Measurements from ENCODE around the gene COX7B2.

COX7B2 gene

DNA sequence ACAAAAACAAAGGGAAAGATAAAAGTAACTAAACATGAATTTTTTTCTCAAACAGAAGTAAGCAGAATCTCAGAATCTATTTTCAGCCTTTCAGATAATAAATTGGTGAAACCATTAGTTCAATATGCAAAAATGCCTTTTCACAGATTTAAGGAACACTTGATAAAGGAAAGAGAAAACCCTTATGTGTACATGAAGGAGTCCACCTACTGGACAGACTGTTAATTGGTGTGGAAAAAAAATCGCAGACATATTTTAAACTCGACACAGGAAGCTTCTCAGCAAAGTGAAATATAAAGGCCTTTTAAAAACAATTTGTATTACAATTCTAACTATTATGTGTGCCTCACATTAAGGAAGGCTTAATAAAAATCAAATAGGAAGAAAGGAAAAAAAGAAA is 22.3 kb downstream of the COX7B2 start:
- DNase-seq = no peak

DNA sequence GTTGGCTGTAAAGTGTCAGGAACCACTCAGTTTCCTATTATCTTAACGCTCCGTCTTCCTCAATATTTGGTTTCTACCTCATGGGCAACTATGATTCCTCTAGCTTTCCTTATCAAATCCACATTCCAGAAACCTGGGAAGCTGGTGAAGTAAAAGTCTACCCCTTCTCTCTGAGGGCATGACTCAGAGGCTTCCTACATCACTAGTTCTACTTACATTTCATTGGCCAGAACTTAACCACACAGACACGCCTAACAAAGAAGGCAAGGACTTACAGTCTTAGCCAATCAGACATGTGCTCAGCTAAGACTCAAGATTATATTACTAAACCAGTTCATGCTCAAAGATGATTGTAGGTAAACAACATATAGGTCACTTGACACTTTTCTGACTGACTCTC is 30.4 kb downstream of the COX7B2 start:
- no peak for DNase-seq

DNA sequence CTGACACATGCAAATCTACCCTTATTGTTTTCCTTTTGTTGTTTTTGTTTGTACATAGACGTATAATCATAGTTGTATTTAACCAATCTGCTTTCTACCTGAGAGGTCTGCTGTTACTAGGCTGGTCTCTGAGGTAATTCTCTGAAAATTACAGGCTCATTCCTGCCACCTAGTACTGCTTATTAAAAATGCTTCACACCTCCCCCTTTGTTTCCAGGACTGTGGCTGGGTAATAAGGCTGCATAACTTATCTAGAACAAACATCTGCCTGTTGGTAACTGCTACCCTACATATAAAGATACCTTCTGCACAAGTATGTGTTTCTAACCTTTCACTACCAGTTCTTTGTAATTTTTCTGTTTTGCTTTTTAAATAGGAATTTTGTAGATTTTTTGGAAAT is 34.2 kb downstream of the COX7B2 start:
- no peak for DNase-seq

DNA sequence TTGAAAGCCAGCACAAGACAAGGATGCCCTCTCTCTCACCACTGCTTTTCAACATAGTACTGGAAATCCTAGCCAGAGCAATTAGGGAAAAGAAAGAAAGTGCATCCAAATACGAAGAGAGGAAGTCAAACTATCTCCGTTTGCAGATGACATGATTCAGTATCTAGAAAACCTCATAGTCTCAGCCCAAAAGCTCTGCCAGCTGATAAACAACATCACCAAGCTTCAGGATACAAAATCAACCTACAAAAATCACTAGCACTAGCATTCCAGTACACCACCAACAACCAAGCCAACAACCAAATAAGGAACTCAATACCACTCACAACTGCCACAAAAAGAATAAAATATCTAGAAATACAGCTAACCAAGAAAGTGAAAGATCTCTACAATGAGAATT is 38.6 kb downstream of the COX7B2 start:
- no peak for DNase-seq

DNA sequence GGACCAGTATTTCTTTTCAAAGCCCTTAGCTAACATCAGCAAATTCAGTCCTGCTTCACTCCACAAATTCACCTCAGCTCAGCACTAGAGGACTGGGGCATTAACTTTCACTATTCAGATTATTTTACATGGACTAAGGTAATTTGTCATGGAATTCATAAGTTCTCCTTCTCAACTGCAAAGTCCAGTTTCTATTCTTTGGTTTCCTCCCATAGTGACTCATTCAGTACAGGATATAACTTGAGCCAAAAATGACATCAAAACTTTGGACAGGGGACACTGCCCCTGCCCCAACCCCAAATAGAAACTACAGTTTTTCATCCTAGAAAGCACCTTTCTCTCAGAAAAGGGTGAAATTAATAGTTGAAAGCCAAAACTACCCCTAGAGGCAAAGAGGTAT is 52.7 kb downstream of the COX7B2 start:
- DNase-seq = no peak

DNA sequence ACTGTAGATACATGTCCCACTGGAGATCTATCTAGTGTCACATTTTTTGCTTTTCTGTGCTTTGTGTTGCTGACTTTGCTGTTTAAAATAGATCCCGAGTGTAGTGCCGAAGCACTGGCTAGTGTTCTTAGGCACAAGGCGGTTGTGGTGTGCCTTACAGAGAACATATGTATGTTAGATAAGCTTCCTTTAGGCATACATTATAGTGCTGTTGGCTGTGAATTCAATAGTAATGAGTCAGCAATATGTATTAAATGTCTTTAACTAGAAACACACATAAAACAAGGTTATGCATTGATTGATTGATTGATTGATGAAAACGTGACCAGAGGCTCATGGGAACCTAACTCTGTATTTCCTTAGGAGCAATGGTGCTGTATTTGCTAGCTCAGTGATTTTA is 56.2 kb downstream of the COX7B2 start:
- no peak for DNase-seq

DNA sequence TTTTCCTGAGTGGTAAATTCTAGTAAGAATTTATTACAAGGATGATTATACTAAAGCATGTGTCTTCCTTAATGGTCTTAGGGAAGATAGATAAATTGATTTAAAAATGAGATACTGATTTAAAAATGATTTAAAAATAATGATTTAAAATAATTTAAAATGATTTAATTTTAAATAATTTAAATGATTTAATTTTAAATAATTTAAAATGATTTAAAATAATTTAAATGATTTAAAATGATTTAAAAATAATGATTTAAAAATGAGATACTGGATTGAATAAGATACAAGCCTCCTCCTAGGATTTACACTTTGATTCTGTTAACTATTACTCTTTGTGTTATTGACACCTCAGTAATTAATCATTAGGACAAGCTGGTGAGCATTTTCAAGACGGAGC is 59.0 kb downstream of the COX7B2 start:
- no peak for DNase-seq

DNA sequence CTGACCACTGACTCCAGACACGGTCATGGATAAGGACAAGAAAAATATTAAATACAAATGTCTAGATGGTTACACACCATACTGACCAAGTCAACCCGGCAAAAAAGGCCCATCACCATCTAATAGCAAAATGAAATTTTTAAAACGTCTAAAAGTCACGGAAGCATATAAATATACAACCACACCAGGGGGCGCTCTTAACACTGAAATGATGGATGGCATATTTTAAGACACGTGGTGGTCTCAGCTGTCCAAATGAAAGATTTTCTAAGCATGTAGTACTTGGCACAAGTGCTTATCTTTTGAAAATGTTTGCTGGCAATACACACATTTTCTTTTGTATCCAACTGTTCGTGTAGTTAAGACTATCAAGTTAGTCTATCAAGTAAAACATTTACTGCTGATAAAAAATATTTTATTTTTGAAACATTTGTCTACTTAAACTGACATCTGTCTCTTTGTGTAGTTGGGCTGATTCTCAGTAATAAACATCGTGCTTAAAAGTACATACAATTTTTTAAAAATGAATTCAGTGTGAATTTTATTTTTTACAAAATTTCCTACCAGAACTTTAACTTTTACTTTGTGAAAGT is 64.6 kb downstream of the COX7B2 start:
- peak; percentile 45 for DNase-seq

DNA sequence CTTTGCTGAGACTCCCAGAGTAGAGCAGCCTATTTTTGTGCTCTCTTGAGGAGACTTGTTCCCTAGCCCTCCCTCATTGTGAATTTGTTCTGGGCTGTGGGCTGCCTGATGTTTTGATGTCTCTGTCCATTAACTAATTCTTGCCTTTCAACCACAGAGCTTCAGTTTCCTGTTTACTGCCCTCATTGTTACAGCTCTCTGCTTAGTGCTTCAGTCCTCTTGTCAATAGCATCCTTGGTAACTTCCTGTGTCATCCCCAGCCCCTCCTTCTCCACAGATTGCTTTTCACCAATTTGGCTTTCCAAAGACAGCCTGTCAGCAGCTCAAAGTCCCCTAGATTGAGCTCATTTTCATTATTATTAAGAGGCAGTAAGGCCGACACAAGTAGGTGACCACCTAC is 69.9 kb downstream of the COX7B2 start:
- no peak for DNase-seq

DNA sequence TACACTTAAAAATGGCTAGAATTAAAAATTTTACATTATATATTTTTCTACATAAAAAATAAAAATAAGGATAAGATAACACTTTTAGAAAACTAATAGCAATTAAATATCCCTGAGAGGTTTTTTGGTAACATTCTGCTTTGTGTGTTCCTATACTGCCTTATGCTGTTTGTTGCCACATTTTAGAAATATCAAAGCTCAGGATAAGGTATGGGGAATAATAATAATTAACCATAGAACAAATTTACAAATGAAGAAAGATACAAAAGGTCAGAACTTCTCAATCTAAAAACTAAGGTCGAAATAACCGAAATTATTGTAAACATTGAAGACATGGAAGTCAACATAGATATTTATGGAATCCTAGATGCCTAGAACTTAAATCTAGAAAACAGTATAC is 71.4 kb downstream of the COX7B2 start:
- no peak for DNase-seq

DNA sequence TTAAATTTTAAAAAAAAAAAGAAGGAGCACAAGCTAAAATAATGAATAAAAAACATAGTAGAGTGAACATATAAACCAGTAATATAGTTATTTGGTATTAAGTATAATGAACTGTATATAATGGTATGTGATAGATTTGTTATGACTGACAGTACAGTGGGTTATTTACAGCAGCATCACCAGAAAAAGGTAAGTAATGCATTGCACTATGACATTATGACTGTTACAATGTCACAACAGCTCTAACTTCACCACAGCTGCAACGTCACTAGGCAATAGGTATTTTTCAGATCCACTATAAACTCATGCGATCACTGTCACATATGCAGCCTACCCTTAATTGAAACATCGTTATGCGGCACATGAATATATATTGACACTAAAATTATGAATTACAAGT is 72.5 kb downstream of the COX7B2 start:
- no peak for DNase-seq

DNA sequence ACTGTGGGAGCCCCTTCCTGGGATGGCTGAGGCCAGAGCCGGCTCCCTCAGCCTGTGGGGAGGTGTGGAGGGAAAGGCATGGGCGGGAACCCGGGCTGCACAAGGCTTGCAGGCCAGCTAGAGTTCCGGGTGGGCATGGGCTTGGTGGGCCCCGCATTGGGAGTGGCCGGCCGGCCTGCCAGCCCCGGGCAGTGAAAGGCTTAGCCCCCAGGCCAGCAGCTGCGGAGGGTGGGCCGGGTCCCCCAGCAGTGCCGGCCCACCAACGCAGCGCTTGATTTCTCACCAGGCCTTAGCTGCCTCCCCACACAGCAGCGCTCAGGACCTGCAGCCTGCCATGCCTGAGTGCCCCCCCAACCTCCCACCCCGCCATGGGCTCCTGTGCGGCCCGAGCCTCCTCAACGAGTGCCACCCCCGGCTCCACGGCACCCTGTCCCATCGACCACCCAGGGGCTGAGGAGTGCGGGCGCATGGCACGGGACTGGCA is 78.0 kb downstream of the COX7B2 start:
- no peak for DNase-seq

DNA sequence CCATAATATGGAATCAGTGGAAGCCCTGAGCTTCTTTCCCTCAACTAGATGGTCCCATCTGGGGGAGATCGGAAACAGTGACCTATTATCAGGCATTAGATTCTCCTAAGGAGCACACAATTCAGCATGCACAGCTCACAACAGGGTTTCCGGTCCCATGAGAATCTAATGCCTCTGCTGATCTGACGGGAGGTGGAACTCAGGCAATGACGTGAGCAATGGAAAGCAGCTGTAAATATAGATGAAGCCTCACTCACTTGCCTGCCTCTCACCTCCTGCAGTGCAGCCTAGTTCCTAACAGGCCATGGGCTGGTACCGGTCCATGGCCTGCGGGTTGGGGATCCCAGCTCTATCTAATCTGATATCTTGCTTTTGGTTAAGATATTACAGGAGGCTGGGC is 88.9 kb downstream of the COX7B2 start:
- DNase-seq = no peak

DNA sequence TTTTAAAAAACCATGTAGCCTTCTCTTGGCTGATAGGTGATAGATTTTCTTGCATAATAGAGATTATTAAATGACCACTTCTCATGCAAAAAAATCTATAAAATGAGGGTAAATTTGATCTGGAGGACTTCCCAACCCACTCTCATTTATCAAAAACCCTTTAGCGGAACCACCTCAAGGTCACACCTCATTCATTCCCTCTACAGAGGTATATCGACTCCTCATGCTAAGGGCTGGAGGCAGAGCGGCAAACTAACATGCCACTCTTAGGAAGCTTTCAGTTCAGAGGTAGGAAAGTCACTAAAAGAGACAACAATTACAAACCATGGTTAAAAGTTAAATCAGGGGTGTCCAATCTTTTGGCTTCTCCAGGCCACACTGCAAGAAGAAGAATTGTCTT is 90.0 kb downstream of the COX7B2 start:
- no peak for DNase-seq

DNA sequence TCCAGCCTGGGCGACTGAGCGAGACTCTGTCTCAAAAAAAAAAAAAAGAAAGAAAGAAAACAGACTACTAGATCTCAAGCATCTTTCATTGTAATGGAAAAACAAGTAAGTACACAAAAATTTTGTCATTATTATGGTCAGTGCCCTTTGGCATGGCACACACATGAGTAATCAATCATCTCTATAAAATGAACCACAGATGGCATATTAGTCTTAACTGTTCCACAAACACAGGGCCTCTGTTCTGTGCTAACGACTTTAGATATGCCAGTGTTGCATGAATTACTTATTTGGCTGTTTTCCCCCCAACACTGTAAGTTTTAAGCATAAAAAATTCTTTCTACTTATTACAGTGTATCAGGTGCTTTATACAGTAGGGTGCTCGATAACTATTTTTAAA is 90.4 kb downstream of the COX7B2 start:
- DNase-seq = no peak

DNA sequence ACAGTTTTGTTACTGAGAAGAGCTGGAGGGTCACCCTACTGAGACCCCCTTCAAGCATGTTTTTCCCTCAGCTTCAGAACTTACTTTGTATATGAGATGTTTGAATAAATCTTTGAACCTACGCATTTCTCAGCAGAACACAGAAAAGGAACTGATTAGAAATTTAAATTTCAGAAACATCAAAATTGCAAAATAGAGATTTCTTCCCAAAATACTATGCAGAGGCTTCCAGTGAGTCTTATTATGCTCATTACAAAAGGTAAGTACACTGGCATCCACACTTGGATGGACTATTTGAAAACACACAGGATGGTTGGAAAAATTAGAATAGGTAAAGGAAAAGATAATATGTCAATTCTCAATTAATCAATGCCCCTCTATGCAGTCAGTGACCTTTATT is 91.2 kb downstream of the COX7B2 start:
- no peak for DNase-seq

DNA sequence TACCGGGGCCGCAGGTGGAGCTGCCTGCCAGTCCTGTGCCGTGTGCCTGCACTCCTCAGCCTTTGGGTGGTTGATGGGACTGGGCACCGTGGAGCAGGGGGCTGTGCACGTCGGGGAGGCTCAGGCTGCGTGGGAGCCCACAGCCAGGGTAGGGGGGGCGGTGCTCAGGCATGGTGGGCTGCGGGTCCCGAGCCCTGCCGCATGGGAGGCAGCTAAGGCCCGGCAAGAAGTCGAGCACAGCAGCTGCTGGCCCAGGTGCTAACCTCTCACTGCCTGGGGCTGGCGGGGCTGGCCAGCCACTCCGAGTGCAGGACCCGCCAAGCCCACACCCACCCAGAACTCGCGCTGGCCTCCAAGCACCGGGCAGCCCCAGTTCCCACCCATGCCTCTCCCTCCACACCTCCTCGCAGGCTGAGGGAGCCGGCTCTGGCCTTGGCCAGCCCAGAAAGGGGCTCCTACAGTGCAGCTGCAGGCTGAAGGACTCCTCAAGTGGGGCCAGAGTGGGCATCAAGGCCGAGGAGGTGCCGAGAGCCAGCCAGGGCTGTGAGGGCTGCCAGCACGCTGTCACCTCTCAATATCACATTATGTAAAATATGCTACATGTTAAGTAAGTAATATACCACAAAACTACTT is 104.1 kb downstream of the COX7B2 start:
- peak; percentile 3 for DNase-seq

DNA sequence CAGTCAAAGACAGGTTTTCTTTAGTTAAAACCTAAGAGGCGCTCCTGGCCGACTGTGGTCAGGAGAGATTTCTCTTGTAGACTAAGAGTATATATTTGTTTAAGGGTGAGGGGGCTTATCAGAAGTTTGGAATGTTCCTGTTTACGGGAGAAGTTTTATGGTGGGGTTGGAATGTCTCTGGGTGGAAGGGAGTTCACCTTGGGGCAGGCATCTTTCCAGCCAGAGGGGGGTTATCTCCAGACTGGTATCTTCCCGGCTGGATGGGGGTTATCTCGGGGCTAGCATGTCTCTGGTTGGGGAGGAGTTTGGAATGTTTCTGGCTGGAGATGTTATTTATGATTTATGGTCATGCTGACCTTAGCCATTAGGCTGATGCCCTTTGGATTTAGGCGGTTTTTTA is 116.0 kb downstream of the COX7B2 start:
- DNase-seq = no peak

DNA sequence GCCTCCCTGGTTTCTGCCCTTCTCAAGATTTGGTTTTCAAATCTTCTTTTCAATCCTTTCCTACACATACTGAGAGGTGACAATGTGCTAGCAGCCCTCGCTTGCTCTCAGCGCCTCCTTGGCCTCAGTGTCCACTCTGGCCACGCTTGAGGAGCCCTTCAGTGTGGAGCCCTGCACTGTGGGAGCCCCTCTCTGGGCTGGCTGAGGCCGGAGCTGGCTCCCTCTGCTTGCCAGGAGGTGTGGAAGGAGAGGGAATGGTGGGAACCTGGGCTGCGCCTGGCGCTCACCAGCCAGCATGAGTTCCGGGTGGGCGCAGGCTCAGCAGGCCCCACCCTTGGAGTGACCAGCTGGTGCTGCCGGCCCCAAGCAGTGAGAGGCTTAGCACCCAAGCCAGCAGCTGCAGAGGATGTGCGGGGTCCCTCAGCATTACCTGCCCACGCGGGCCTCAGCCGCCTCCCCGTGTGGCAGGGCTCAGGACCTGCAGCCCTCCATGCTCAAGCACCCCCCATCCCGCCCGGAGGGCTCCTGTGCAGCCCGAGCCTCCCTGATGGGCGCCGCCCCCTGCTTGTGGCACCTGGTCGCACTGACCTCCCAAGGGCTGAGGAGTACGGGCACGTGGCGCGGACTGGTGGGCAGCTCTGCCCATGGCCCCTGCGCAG is 127.5 kb downstream of the COX7B2 start:
- no peak for DNase-seq

DNA sequence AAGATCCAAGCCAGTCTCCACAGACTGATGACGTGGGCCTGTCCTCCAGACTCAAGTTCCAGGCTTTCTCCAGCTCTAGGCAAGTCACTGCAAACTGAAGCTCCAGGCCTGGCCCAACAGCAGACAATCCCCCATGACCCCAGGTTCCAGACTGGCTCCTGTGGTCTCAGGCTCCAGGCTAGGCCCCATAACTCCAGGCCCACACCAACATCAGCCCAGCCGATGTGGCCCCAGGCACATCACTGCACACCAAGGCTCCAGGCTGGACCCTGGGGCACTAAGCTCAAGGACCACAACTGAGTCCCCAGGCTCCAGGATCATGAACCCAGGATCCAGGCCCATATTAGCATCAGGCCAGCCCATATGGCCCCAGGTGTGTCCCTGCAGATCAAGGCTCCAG is 143.6 kb downstream of the COX7B2 start:
- no peak for DNase-seq

DNA sequence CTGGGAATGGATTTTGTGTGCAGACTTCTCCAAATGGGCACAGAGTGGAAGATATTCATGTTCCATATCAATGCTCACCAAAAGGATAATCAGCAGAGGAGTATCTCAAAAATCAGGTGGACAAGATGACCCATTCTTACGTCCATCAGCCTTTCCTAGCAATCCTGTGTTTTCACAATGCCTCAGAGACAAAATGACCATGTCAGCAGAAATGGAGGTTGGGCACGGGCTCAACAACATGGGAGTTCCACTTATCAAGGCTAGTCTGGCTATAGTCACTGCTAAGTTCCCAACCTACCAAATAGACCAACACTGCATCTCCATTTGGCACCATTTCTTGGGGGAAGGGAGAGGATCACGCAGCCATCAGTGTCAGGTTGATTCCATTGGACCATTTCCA is 179.0 kb downstream of the COX7B2 start:
- DNase-seq = no peak

DNA sequence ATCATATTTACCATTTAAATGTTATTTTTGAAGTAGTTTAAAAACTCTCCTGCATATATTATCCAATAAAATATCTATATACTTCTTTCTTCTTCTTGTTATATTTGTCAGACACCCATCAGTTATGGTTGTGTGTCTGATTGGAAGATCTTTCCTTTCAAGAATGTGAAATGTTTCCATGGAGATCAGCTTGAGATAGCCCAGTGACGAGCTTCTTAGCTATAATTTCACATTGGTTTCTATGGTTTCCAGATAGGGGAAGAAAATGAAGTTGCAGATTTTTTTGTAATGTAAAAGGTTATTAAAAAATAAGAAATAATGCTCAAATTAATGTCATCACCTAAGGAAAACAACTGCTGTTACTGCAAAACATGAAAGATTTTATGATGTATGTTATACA is 189.0 kb downstream of the COX7B2 start:
- DNase-seq = no peak

DNA sequence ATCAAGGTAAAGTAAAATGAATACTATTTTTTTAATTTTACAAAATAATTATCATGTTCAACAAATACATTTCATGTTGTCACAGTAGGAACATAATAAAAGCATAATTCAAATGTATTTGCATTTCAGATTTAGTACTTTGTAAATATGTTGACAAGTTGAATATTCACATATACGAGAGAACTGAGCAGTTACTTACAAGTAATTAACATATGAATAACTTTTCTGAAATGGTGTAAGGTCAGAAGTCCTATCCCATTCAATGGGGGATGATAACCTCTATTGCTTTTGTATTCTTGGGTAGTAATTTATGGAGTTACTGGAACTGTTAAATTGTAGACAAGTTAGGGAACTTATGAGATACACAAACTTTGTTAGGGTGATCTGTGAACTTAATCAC is 191.1 kb downstream of the COX7B2 start:
- no peak for DNase-seq

DNA sequence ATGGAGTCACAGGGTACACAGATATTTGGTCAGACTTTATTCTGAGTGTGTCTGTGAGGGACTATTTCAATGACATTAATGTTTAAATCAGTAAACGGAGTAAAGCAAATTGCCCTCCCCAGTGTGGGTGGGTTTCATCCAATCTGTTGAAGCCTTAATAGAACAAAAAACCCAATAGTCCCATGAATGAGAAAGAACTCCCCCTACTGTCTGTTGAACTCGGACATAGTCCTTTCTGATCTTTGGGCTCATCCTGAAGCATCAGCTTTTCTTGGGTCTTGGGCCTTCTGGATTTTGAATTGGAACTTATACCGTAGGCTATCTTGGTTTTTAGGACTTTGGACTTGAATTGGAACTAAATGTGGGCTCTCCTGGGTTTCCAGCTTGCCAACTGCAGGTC is 193.6 kb downstream of the COX7B2 start:
- no peak for DNase-seq

DNA sequence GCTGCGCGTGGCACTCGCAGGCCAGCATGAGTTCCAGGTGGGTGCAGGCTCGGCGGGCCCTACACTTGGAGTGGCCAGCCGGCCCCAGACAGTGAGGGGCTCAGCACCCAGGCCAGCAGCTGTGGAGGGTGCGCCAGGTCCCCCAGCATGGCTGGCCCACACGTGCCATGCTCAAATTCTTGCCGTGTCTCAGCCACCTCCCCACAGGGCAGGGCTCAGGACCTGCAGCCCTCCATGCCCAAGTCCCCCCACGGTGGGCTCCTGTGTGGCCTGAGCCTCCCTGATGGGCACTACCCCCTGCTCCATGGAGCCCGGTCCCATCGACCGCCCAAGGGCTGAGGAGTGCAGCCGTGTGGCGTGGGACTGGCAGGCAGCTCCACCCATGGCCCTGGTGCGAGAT is 210.2 kb downstream of the COX7B2 start:
- no peak for DNase-seq

All from CD4-positive, alpha-beta T cell treated with Interleukin-17A for 4 hours (primary cell).